Ramos (cell line): ENCODE results near the gene MFSD11.
"Not testable (repeated sequence)": the region's sequence is repeated elsewhere in the genome, so short reads cannot be mapped to it uniquely, and the experiment has no call there.

Experiments used
- in situ Hi-C: fragments of 300-500 bp; cut with MboI; formaldehyde crosslinking; loops from one replicate; pipeline ENCODE4 v1.14.3; 2022; ENCODE audit warnings: low sequenced_read_pairs; ENCODE audit not compliant: unreplicated experiment

The MFSD11 gene

DNA sequence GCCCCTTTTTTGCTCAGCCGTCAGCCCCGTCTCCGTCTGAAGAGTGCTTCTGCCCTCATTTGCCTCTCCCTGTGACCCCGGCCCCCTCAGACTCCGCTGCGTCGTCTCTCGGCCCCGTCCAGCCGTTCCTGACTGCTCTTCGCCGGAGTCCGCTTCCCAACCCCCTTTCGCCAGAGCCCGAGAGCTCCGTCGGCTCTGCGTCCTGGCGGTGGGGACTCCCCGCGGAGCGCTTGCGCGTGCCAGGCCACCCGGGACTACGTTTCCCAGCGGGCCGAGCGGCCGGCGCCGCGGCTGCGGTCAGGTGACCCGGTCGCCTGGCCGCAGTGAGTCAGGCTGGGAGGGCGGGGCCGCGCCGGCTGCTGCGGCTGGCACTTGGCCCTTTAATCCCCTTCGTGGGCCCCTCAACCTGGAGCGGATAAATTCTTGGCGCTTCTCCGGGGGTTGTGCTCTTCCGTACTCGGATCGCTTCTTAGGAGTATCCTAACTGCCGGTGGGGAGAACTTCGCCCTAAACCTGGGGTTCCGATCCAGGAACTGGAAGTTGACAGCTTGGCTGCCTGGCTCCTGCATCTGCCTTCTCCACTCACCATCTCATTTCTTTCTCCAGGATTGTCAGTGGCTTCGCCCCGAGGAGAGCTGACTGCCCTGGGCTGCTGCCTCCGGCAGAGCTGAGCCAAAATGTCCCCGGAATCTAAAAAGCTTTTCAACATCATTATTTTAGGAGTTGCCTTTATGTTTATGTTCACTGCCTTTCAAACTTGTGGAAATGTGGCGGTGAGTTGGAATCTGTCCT, at the start of gene MFSD11:
TSS of gene MFSD11 (plus strand) at position 444 of the 792 bp plus-strand sequence. CDS start at position 678, 234 bp downstream.
- in situ Hi-C loops = no loop called here

GRCh38 chr17:76688165-76688622, 49.7 kb upstream of the MFSD11 start:
- in situ Hi-C loops = loop anchor here (10.0 kb wide), 1 partner anchor 163 kb away; no protein-coding TSS in a partner anchor

- in situ Hi-C loops = loop anchor here (10.0 kb wide), 1 partner anchor 165 kb away; no protein-coding TSS in a partner anchor
These were observed 48.1 kb upstream of the MFSD11 start for GRCh38 chr17:76689859-76690258.

GRCh38 chr17:76690596-76691280, 47.2 kb upstream of the MFSD11 start:
- in situ Hi-C loops = no loop called here

- in situ Hi-C loops = no loop called here
These were observed 46.3 kb upstream of the MFSD11 start for GRCh38 chr17:76691379-76692191.

DNA sequence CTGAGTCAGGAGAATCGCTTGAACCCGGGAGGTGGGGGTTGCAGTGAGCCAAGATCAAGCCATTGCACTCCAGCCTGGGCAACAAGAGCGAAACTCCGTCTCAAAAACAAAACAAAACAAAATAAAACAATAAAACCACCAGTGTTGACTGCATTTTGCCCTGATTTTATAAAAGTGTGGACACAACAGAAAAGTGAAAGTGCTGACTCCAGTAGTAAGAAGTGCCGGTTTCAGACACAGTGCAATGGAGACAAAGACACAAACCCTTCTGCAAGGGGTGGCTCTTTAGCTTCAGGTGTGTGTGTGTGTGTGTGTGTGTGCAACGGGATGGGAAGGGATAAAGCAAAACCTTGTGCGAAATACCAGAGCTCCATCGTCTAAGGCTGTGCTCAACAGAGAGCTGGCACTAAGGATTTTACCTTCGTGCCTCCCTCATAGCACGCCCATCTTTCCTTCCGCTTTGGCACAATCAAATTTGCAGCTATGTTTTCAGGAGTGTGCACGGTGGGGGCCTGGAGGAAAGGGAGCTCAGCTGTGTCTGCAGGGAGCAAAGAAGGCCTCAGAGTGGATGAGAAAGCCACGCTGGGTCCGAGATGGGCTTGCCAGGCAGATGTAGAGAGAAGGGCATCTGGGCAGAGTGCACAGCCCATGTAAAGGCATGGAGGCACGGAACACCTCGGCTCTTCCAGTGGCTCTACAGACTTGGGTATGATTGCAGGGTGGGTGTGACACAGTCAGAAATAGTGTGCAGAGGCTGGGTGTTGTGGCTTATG, 42.7 kb upstream of the MFSD11 start:
- in situ Hi-C loops = no loop called here

- in situ Hi-C loops = no loop called here
These were observed 40.9 kb upstream of the MFSD11 start for GRCh38 chr17:76696763-76697701.

GRCh38 chr17:76697702-76698465, 40.0 kb upstream of the MFSD11 start:
- in situ Hi-C loops = no loop called here

DNA sequence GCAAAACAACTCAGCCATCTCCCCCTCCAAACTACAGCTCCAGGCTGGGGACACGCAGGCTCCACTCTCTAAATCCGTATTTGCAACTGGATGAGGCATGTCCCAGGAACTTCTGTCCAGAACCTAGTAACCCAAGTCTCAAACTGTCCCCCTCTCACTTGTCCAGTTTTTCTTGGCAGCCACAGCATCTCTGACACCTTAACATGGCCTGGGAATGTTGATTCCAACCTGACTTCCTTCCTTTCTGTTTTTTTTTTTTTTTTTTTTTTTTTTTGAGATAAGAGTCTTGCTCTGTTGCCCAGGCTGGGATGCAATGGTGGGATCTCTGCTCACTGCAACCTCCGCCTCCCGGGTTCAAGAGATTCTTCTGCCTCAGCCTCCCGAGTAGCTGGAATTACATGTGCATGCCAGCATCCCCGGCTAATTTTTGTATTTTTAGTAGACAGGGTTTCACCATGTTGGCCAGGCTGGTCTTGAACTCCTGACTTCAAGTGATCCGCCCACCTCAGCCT, 39.4 kb upstream of the MFSD11 start:
- in situ Hi-C loops = not testable (repeated sequence)

GRCh38 chr17:76700270-76700616, 37.7 kb upstream of the MFSD11 start:
- in situ Hi-C loops = no loop called here

- in situ Hi-C loops = no loop called here
These were observed 37.1 kb upstream of the MFSD11 start for GRCh38 chr17:76700617-76701470.

DNA sequence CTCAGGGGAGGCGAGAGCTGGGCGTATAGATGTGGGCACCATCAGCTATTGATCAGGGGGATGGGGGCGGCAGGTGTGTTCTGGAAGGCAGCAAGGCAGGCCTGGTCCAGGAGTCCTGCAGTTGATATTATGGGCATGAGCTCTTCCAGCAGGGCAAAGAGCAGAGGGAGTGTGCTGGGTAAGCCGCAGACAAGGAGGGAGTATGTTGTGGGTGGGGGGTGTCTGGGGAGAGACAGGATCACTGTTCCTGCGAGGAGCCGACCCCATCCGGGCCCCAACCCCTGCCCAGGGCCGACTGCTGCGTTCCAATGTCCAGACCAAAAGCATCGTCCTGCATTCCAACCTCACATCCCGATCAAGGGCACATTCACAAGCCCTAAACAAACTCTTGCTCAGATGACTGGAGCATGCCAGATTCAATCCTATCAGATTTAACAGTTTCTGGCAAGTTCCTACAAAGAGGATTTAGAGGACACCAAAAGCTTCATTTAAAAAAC, 36.4 kb upstream of the MFSD11 start:
- in situ Hi-C loops = no loop called here

- in situ Hi-C loops = no loop called here
These were observed 35.8 kb upstream of the MFSD11 start for GRCh38 chr17:76702076-76702475.

- in situ Hi-C loops = no loop called here
These were observed 34.8 kb upstream of the MFSD11 start for GRCh38 chr17:76702941-76703637.

GRCh38 chr17:76704805-76705204, 33.1 kb upstream of the MFSD11 start:
- in situ Hi-C loops = no loop called here

GRCh38 chr17:76706817-76707216, 31.1 kb upstream of the MFSD11 start:
- in situ Hi-C loops = no loop called here
